Measurements from ENCODE around the gene ZFR2. TPM values are rescaled to one million over a fixed set of nuclear protein-coding genes. Genes with fewer than 3 reads are reported as not detected.

Gene ZFR2
- total RNA-seq, 1 experiment from 2014 or later = 1.7 TPM

DNA sequence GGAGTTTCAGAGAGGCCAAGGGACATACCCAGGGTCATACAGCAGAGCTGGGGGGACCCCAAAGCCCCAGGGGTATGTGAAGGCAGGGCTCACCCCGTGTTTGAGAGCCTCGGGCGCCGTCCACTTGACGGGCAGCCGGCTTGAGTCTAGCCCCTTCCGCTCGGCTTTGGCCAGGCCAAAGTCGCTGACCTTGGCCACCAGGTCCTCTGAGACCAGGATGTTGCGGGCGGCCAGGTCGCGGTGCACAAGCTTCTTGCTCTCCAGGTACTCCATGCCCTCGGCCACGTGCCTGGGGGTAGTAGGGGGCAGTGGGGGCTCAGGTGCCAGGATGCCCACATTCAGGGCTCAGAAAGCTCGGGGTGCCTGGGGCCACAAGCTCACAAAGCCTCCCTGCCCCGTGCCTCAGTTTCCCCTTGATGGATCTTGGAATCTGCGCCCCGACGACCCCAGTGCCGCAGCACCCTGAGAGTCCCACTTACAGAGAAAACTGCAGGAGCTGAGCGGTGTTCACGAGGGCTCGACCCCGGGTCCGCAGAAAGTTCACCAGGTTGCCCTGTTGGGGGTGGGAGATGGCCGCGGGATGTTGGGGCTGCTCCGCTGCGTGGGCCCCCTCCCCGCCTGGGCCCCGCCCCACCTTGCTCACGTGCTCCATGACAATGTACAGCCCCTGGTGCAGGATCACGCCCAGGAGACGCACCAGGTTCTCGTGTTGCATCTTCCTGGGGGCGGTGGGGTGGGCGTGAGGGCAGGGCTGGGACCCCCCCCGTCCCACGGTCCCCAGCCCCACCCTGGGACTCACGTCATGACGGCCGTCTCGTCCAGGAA lies 89.7 kb downstream of the ZFR2 start:
- Histone ChIP-seq H3K4me1 (ENCODE audit: insufficient read depth, low read length, poor library complexity, severe bottlenecking) (no peaks in the 10 kb centered on the region), H3K4me3 (ENCODE audit: low read depth, low read length, poor library complexity, severe bottlenecking) (no peak overlapping the region), H3K36me3 (ENCODE audit: insufficient read depth, low read length, poor library complexity, severe bottlenecking) (no peaks in the 10 kb centered on the region), H3K27ac (ENCODE audit: low read depth, low read length, poor library complexity, severe bottlenecking) (no peak overlapping the region), H3K27me3 (replicated peaks; ENCODE audit: insufficient read depth, low read depth, low read length, poor library complexity) (no peaks in the 10 kb centered on the region), H3K9me3 (ENCODE audit: low read depth, low read length, poor library complexity, severe bottlenecking) (peaks cover 15% of the 10 kb centered on the region)
- ChIA-PET CTCF (no interaction called here), POLR2A (ENCODE audit: low non-redundant PET) (interaction anchor here (0.6 kb wide), 1 partner anchor 16 kb away, joined by 6 read pairs; no protein-coding TSS in a partner anchor)
- DNase-seq (ENCODE audit: low spot score) = no peak
- TF ChIP-seq, protein P1, sequence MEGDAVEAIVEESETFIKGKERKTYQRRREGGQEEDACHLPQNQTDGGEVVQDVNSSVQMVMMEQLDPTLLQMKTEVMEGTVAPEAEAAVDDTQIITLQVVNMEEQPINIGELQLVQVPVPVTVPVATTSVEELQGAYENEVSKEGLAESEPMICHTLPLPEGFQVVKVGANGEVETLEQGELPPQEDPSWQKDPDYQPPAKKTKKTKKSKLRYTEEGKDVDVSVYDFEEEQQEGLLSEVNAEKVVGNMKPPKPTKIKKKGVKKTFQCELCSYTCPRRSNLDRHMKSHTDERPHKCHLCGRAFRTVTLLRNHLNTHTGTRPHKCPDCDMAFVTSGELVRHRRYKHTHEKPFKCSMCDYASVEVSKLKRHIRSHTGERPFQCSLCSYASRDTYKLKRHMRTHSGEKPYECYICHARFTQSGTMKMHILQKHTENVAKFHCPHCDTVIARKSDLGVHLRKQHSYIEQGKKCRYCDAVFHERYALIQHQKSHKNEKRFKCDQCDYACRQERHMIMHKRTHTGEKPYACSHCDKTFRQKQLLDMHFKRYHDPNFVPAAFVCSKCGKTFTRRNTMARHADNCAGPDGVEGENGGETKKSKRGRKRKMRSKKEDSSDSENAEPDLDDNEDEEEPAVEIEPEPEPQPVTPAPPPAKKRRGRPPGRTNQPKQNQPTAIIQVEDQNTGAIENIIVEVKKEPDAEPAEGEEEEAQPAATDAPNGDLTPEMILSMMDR (conservative IDR thresholded peaks at IDR 0.05; ENCODE audit: low read depth, low read length) = no peak
- TF ChIP-seq EZH2 (IDR thresholded peaks at IDR 0.05; ENCODE audit: borderline replicate concordance, low read depth, low read length, poor library complexity, severe bottlenecking) = no peak
- BruUV-seq (replicated peaks) = no TSS peak
- intact Hi-C loops (cut with micrococcal nuclease; ENCODE audit: unreplicated experiment) = no loop called here

GRCh38 chr19:3778104-3778867 lies 90.6 kb downstream of the ZFR2 start:
- Histone ChIP-seq H3K9me3 (ENCODE audit: low read depth, low read length, poor library complexity, severe bottlenecking) (peaks cover 15% of the 10 kb centered on the region), H3K4me1 (ENCODE audit: insufficient read depth, low read length, poor library complexity, severe bottlenecking) (no peaks in the 10 kb centered on the region), H3K4me3 (ENCODE audit: low read depth, low read length, poor library complexity, severe bottlenecking) (no peak overlapping the region), H3K27ac (ENCODE audit: low read depth, low read length, poor library complexity, severe bottlenecking) (no peak overlapping the region), H3K27me3 (replicated peaks; ENCODE audit: insufficient read depth, low read depth, low read length, poor library complexity) (no peaks in the 10 kb centered on the region), H3K36me3 (ENCODE audit: insufficient read depth, low read length, poor library complexity, severe bottlenecking) (no peaks in the 10 kb centered on the region)
- BruUV-seq (replicated peaks) = no TSS peak
- POLR2A ChIA-PET (ENCODE audit: low non-redundant PET) = interaction anchor here (0.6 kb wide), 1 partner anchor 17 kb away, joined by 6 read pairs; no protein-coding TSS in a partner anchor
- CTCF ChIA-PET = no interaction called here
- no peak for DNase-seq (ENCODE audit: low spot score)
- intact Hi-C loops (cut with micrococcal nuclease; ENCODE audit: unreplicated experiment) = no loop called here
- TF ChIP-seq EZH2 (IDR thresholded peaks at IDR 0.05; ENCODE audit: borderline replicate concordance, low read depth, low read length, poor library complexity, severe bottlenecking) = no peak
- TF ChIP-seq, protein P1 (conservative IDR thresholded peaks at IDR 0.05; ENCODE audit: low read depth, low read length) = no peak

DNA sequence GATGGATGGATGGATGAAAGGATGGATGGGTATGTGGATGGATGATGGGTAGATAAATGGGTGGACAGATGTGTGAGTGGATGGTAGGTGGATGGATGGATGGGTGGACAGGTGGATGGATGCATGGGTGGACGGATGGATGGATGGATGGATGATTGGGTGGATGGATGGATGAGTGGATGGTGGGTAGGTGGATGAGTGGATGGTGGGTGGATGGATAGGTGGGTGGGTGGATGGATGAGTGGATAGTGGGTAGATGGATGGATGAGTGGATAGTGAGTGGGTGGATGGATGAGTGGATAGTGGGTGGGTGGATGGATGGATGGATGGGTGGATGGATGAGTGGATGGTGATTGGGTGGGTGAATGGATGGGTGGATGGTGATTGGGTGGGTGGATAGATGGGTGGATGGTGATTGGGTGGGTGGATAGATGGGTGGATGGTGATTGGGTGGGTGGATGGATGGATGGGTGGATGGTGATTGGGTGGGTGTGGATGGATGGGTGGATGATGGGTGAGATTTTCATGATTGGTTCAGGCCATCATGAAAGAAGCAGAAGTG lies 92.3 kb downstream of the ZFR2 start:
- Histone ChIP-seq H3K4me1 (ENCODE audit: insufficient read depth, low read length, poor library complexity, severe bottlenecking) (no peaks in the 10 kb centered on the region), H3K27ac (ENCODE audit: low read depth, low read length, poor library complexity, severe bottlenecking) (no peak overlapping the region), H3K9me3 (ENCODE audit: low read depth, low read length, poor library complexity, severe bottlenecking) (peaks cover 6% of the 10 kb centered on the region), H3K4me3 (ENCODE audit: low read depth, low read length, poor library complexity, severe bottlenecking) (no peak overlapping the region), H3K27me3 (replicated peaks; ENCODE audit: insufficient read depth, low read depth, low read length, poor library complexity) (no peaks in the 10 kb centered on the region), H3K36me3 (ENCODE audit: insufficient read depth, low read length, poor library complexity, severe bottlenecking) (no peaks in the 10 kb centered on the region)
- BruUV-seq (replicated peaks) = no TSS peak
- POLR2A ChIA-PET (ENCODE audit: low non-redundant PET) = no interaction called here
- DNase-seq (ENCODE audit: low spot score) = no peak
- intact Hi-C loops (cut with micrococcal nuclease; ENCODE audit: unreplicated experiment) = no loop called here
- TF ChIP-seq, protein P1 (conservative IDR thresholded peaks at IDR 0.05; ENCODE audit: low read depth, low read length) = no peak
- TF ChIP-seq EZH2 (IDR thresholded peaks at IDR 0.05; ENCODE audit: borderline replicate concordance, low read depth, low read length, poor library complexity, severe bottlenecking) = no peak
- CTCF ChIA-PET = no interaction called here
